ENCODE results near the gene RSPO4. TPM values are rescaled to one million over a fixed set of nuclear protein-coding genes. Genes with fewer than 3 reads are reported as not detected.

RSPO4 gene
- total and polyA plus RNA-seq, 2 donors (not counting 1 experiment from before 2014, with no cell fraction given): not detected

GRCh38 chr20:933029-933428, 69.1 kb downstream of the RSPO4 start:
- no peak overlapping the region for H3K27ac ChIP-seq (ENCODE audit: insufficient read depth, low read length)
- H4K20me1 ChIP-seq (ENCODE audit: control insufficient read depth, extremely low read depth, insufficient read depth, low read length): no peaks in the 10 kb centered on the region
- H3K79me2 ChIP-seq (ENCODE audit: control insufficient read depth, insufficient read depth, low read length): no peaks in the 10 kb centered on the region
- H3K36me3 ChIP-seq (ENCODE audit: control insufficient read depth, insufficient read depth, low read length): no peaks in the 10 kb centered on the region
- H3K4me1 ChIP-seq (ENCODE audit: control insufficient read depth, extremely low read depth, insufficient read depth, low read length): no peaks in the 10 kb centered on the region
- no peak overlapping the region for H3K4me2 ChIP-seq (ENCODE audit: extremely low read depth, insufficient read depth, low read length)
- H3K9me3 ChIP-seq (ENCODE audit: control insufficient read depth, insufficient read depth, low read depth, low read length): no peaks in the 10 kb centered on the region
- no peak overlapping the region for H3K4me3 ChIP-seq (replicated peaks in 1 of 4; ENCODE audit: control extremely low read depth in 1 of 4, insufficient read depth in 1 of 4, low read depth in 3 of 4, low read length in 4 of 4)
- no peak for DNase-seq (ENCODE audit: low read depth in 2 of 2)
- TF ChIP-seq CTCF (conservative IDR thresholded peaks at IDR 0.05 in 1 of 2, IDR thresholded peaks at IDR 0.05 in 1 of 2; ENCODE audit: low read depth in 1 of 2, low read length in 2 of 2): no peak
- TF ChIP-seq EZH2 (IDR thresholded peaks at IDR 0.05; ENCODE audit: low read length, missing control alignments): no peak
- H2AFZ ChIP-seq (ENCODE audit: low read length): no peak overlapping the region
- no peaks in the 10 kb centered on the region for H3K27me3 ChIP-seq (ENCODE audit: control insufficient read depth, insufficient read depth, low read length)
- H3K9ac ChIP-seq (ENCODE audit: insufficient read depth, low read length): no peak overlapping the region

- H3K4me2 ChIP-seq (ENCODE audit: extremely low read depth, insufficient read depth, low read length): no peak overlapping the region
- H3K27me3 ChIP-seq (ENCODE audit: control insufficient read depth, insufficient read depth, low read length): no peaks in the 10 kb centered on the region
- no peak overlapping the region for H3K4me3 ChIP-seq (replicated peaks in 1 of 4; ENCODE audit: control extremely low read depth in 1 of 4, insufficient read depth in 1 of 4, low read depth in 3 of 4, low read length in 4 of 4)
- H2AFZ ChIP-seq (ENCODE audit: low read length): no peak overlapping the region
- no peaks in the 10 kb centered on the region for H3K36me3 ChIP-seq (ENCODE audit: control insufficient read depth, insufficient read depth, low read length)
- no peak overlapping the region for H3K27ac ChIP-seq (ENCODE audit: insufficient read depth, low read length)
- H3K9me3 ChIP-seq (ENCODE audit: control insufficient read depth, insufficient read depth, low read depth, low read length): no peaks in the 10 kb centered on the region
- H3K9ac ChIP-seq (ENCODE audit: insufficient read depth, low read length): no peak overlapping the region
- TF ChIP-seq EZH2 (IDR thresholded peaks at IDR 0.05; ENCODE audit: low read length, missing control alignments) (no peak), CTCF (conservative IDR thresholded peaks at IDR 0.05 in 1 of 2, IDR thresholded peaks at IDR 0.05 in 1 of 2; ENCODE audit: low read depth in 1 of 2, low read length in 2 of 2) (no peak)
- H4K20me1 ChIP-seq (ENCODE audit: control insufficient read depth, extremely low read depth, insufficient read depth, low read length): no peaks in the 10 kb centered on the region
- DNase-seq (ENCODE audit: low read depth in 2 of 2): no peak
- H3K79me2 ChIP-seq (ENCODE audit: control insufficient read depth, insufficient read depth, low read length): no peaks in the 10 kb centered on the region
- no peaks in the 10 kb centered on the region for H3K4me1 ChIP-seq (ENCODE audit: control insufficient read depth, extremely low read depth, insufficient read depth, low read length)
Measured at GRCh38 chr20:931401-931800, 70.7 kb downstream of the RSPO4 start.

DNA sequence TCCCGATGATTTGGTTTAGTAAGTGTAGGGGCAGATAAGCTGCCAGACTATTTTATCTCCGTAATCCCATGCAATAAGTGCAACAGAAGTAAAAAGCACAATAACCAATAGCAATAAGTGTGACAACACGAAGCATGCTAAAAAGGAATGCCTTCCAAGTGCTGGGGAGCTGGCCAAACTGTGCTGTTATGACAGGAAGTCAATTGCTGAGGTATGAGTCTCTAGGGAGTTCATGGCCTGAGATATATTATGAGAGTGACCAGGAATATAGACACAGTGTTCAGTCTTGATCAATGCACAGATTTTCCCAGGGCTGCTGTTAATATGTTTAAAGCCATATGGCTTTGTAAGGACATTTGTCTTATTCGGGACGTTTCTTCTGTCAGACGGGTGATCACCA, 75.4 kb downstream of the RSPO4 start:
- H3K27me3 ChIP-seq (ENCODE audit: control insufficient read depth, insufficient read depth, low read length): no peaks in the 10 kb centered on the region
- H3K9ac ChIP-seq (ENCODE audit: insufficient read depth, low read length): no peak overlapping the region
- no peaks in the 10 kb centered on the region for H3K4me1 ChIP-seq (ENCODE audit: control insufficient read depth, extremely low read depth, insufficient read depth, low read length)
- H2AFZ ChIP-seq (ENCODE audit: low read length): no peak overlapping the region
- no peaks in the 10 kb centered on the region for H3K36me3 ChIP-seq (ENCODE audit: control insufficient read depth, insufficient read depth, low read length)
- no peaks in the 10 kb centered on the region for H4K20me1 ChIP-seq (ENCODE audit: control insufficient read depth, extremely low read depth, insufficient read depth, low read length)
- TF ChIP-seq EZH2 (IDR thresholded peaks at IDR 0.05; ENCODE audit: low read length, missing control alignments): no peak
- no peak for TF ChIP-seq CTCF (conservative IDR thresholded peaks at IDR 0.05 in 1 of 2, IDR thresholded peaks at IDR 0.05 in 1 of 2; ENCODE audit: low read depth in 1 of 2, low read length in 2 of 2)
- no peak for DNase-seq (ENCODE audit: low read depth in 2 of 2)
- no peak overlapping the region for H3K4me2 ChIP-seq (ENCODE audit: extremely low read depth, insufficient read depth, low read length)
- no peaks in the 10 kb centered on the region for H3K9me3 ChIP-seq (ENCODE audit: control insufficient read depth, insufficient read depth, low read depth, low read length)
- H3K4me3 ChIP-seq (replicated peaks in 1 of 4; ENCODE audit: control extremely low read depth in 1 of 4, insufficient read depth in 1 of 4, low read depth in 3 of 4, low read length in 4 of 4): no peak overlapping the region
- no peak overlapping the region for H3K27ac ChIP-seq (ENCODE audit: insufficient read depth, low read length)
- no peaks in the 10 kb centered on the region for H3K79me2 ChIP-seq (ENCODE audit: control insufficient read depth, insufficient read depth, low read length)

All from fibroblast of lung (primary cell).